IgD-negative memory B cell (primary cell): ENCODE results near the gene FAM76B. TPM values are rescaled to one million over a fixed set of nuclear protein-coding genes. Genes with fewer than 3 reads are reported as not detected.

ENCODE experiments used
- H3K27ac Mint-ChIP-seq, 3 donors: one replicate each; pipeline ENCODE4 v1.8.0; 2020 to 2022; ENCODE audit warnings: mild to moderate bottlenecking in 3 of 3, mixed read lengths in 3 of 3, moderate library complexity in 1 of 3
- H3K27me3 Mint-ChIP-seq: one replicate; pipeline ENCODE4 v1.8.0; 2021; ENCODE audit warnings: mixed read lengths
- H3K36me3 Mint-ChIP-seq: one replicate; pipeline ENCODE4 v1.8.0; 2020; ENCODE audit warnings: mild to moderate bottlenecking, mixed read lengths
- H3K4me1 Mint-ChIP-seq, 3 donors: one replicate each; pipeline ENCODE4 v1.8.0; 2020 to 2022; ENCODE audit warnings: mixed read lengths in 3 of 3, mild to moderate bottlenecking in 1 of 3
- H3K4me3 Mint-ChIP-seq, 4 donors: one replicate each; pipeline ENCODE4 v1.8.0; 2020 to 2022; ENCODE audit warnings: mild to moderate bottlenecking in 4 of 4, mixed read lengths in 4 of 4, moderate library complexity in 3 of 4
- H3K9me3 Mint-ChIP-seq, 3 donors: one replicate each; pipeline ENCODE4 v1.8.0; 2020 to 2021; ENCODE audit warnings: mixed read lengths in 3 of 3, mild to moderate bottlenecking in 1 of 3
- polyA plus RNA-seq: library from polyadenylated mRNA; unstranded; fragments of 300-500 nt; fragmentation: Illumina TruSeq; gene quantifications from one replicate; pipeline ENCODE4 v1.2.3, GENCODE V29; 2021

FAM76B gene
- polyA plus RNA-seq, 1 donor from 2014 or later = 19.6 TPM

DNA sequence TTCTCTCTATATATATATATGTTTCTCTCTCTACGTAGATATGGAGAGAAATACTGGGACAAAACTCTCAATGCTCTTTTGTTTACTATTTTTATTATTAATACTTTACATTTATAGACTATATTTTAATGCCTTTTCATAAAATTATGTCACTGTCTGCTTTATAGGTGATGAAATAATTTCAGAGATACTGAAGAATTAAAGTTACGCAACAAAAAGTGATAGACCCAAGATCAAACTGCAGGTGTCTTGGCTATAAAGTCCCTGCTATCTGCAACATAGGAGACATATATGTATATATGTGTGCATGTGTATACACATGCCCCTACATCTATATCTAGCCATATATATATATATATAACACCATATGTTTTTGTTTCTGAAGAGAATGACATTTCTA is 60.8 kb downstream of the FAM76B start:
- Mint-ChIP-seq H3K27ac (no peak overlapping the region), H3K36me3 (no peaks in the 10 kb centered on the region), H3K27me3 (no peaks in the 10 kb centered on the region), H3K4me3 (no peak overlapping the region), H3K4me1 (peaks cover 0 to under 1% (median under 1%) of the 10 kb centered on the region in 3 donors), H3K9me3 (no peaks in the 10 kb centered on the region)

- Mint-ChIP-seq H3K36me3 (no peaks in the 10 kb centered on the region), H3K4me1 (no peaks in the 10 kb centered on the region), H3K4me3 (no peak overlapping the region), H3K27me3 (no peaks in the 10 kb centered on the region), H3K9me3 (no peaks in the 10 kb centered on the region), H3K27ac (no peak overlapping the region)
Measured at GRCh38 chr11:95728094-95728493, 61.5 kb downstream of the FAM76B start.

DNA sequence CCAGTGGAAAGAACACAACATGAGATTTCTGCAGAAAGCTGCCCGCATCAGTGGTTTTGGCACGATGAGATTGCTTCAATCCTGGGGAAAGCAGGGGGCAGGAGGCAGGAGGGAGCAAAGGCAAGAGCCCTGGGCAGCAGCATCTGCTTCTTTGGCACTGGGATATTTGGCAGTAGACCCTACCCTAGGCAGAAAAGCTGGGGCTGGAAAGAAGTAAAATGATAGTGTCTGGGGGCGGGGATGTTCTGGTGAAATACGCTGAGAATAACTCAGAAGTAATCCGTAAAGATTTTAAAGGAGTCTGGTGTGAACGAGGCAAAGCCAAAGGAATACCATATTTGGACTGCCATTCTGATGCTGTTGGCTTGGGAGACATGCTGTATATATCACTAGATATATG is 62.0 kb downstream of the FAM76B start:
- H3K4me1 Mint-ChIP-seq = no peaks in the 10 kb centered on the region
- no peaks in the 10 kb centered on the region for H3K36me3 Mint-ChIP-seq
- no peak overlapping the region for H3K4me3 Mint-ChIP-seq

GRCh38 chr11:95727111-95727510 is 62.5 kb downstream of the FAM76B start:
- H3K36me3 Mint-ChIP-seq = no peaks in the 10 kb centered on the region
- no peaks in the 10 kb centered on the region for H3K27me3 Mint-ChIP-seq
- no peaks in the 10 kb centered on the region for H3K4me1 Mint-ChIP-seq
- H3K4me3 Mint-ChIP-seq = no peak overlapping the region
- H3K9me3 Mint-ChIP-seq = no peaks in the 10 kb centered on the region
- H3K27ac Mint-ChIP-seq = no peak overlapping the region

More for the DNA sequence above, 62.0 kb downstream of the FAM76B start:
- Mint-ChIP-seq H3K27me3 (no peaks in the 10 kb centered on the region), H3K27ac (no peak overlapping the region), H3K9me3 (no peaks in the 10 kb centered on the region)

DNA sequence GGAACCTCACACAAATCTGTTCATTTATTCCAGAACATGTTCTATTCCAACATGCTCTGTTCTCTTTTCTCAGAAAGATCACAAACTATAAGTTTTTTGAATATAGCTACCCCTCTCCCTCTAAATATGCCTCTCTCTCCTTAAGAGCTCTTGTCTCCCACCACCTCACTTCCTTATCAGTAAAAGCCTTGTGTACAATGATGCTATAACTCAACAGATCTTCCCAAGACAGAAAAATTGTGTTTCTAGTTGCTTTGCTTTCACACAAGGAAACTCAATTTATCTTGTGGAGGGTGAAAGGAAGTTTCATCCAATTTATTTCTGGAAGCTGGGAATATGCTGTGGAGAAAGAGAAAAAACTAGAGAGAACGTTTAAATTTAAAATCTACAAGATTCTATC is 64.4 kb downstream of the FAM76B start:
- no peaks in the 10 kb centered on the region for H3K9me3 Mint-ChIP-seq
- no peak overlapping the region for H3K4me3 Mint-ChIP-seq
- H3K27ac Mint-ChIP-seq = peak overlapping the region in 1 of 3 donors; percentile 24
- no peaks in the 10 kb centered on the region for H3K36me3 Mint-ChIP-seq
- H3K4me1 Mint-ChIP-seq = peaks cover 4 to 8% (median 6%) of the 10 kb centered on the region in 3 donors
- H3K27me3 Mint-ChIP-seq = no peaks in the 10 kb centered on the region

- H3K4me1 Mint-ChIP-seq = peaks cover 11 to 19% (median 14%) of the 10 kb centered on the region in 3 donors
- no peaks in the 10 kb centered on the region for H3K27me3 Mint-ChIP-seq
- no peaks in the 10 kb centered on the region for H3K36me3 Mint-ChIP-seq
- no peaks in the 10 kb centered on the region for H3K9me3 Mint-ChIP-seq
- no peak overlapping the region for H3K4me3 Mint-ChIP-seq
- no peak overlapping the region for H3K27ac Mint-ChIP-seq
Measured at GRCh38 chr11:95723361-95723942, 66.1 kb downstream of the FAM76B start.

GRCh38 chr11:95720195-95720594 is 69.4 kb downstream of the FAM76B start:
- H3K36me3 Mint-ChIP-seq = no peaks in the 10 kb centered on the region
- H3K27ac Mint-ChIP-seq = peak overlapping the region; percentile 77 to 90 (median 89)
- H3K4me1 Mint-ChIP-seq = peaks cover 16 to 44% (median 26%) of the 10 kb centered on the region in 3 donors
- no peaks in the 10 kb centered on the region for H3K27me3 Mint-ChIP-seq
- H3K9me3 Mint-ChIP-seq = peaks cover 0 to 6% (median 0%) of the 10 kb centered on the region in 3 donors
- H3K4me3 Mint-ChIP-seq = peak overlapping the region in 3 of 4 donors; percentile 71 to 87 (median 82)

Other genes starting within 250 kb of the FAM76B start
- gene CEP57, start 716 bp upstream of the FAM76B start, polyA plus RNA-seq = 47.4 TPM
- 7.2 TPM for gene MTMR2, start 134.3 kb upstream of the FAM76B start, polyA plus RNA-seq